H9 (cell line): ENCODE results near the gene DNAAF5. TPM values are rescaled to one million over a fixed set of nuclear protein-coding genes. Genes with fewer than 3 reads are reported as not detected.

Source experiments
- DNase-seq: peaks from one replicate; pipeline ENCODE4 v3.0.0-alpha.2; 2017
- H2AFZ ChIP-seq: one replicate; pipeline ENCODE4 v1.6.1; 2013; ENCODE audit warnings: mild to moderate bottlenecking, low read length, control low read depth, moderate library complexity
- H2AK5ac ChIP-seq: 2 replicates; pipeline ENCODE4 v1.6.1; 2013; ENCODE audit warnings: low read length, control low read depth, mixed read lengths; ENCODE audit not compliant: insufficient read length
- H2BK120ac ChIP-seq: one replicate; pipeline ENCODE4 v1.6.1; 2013; ENCODE audit warnings: low read depth, mild to moderate bottlenecking, low read length, control low read depth, inconsistent platforms; ENCODE audit not compliant: poor library complexity, severe bottlenecking
- H2BK12ac ChIP-seq: 2 replicates; pipeline ENCODE4 v1.6.1; 2013; ENCODE audit warnings: low read length, control low read depth, mixed read lengths, low read depth; ENCODE audit not compliant: insufficient read length
- H2BK15ac ChIP-seq: 2 replicates; pipeline ENCODE4 v1.6.1; 2013; ENCODE audit warnings: low read depth, low read length, control low read depth
- H2BK20ac ChIP-seq: one replicate; pipeline ENCODE4 v1.6.1; 2013; ENCODE audit warnings: low read depth, mild to moderate bottlenecking, low read length, control low read depth, inconsistent platforms; ENCODE audit not compliant: poor library complexity, severe bottlenecking
- H2BK5ac ChIP-seq: 2 replicates; pipeline ENCODE4 v1.6.1; 2013; ENCODE audit warnings: low read length, control low read depth, mixed read lengths; ENCODE audit not compliant: insufficient read length
- H3K14ac ChIP-seq: 2 replicates; pipeline ENCODE4 v1.6.1; 2013; ENCODE audit warnings: low read length, control low read depth; ENCODE audit not compliant: insufficient read depth
- H3K18ac ChIP-seq: 2 replicates; pipeline ENCODE4 v1.6.1; 2013; ENCODE audit warnings: low read depth, mild to moderate bottlenecking, mixed read lengths, low read length, control low read depth; ENCODE audit not compliant: insufficient read length
- H3K23ac ChIP-seq: 2 replicates; pipeline ENCODE4 v1.6.1; 2013; ENCODE audit warnings: low read length, control low read depth, mixed read lengths, low read depth; ENCODE audit not compliant: insufficient read length
- H3K23me2 ChIP-seq: 2 replicates; pipeline ENCODE4 v1.6.1; 2013; ENCODE audit warnings: low read depth, mild to moderate bottlenecking, mixed read lengths, low read length, control low read depth; ENCODE audit not compliant: insufficient read length, poor library complexity, severe bottlenecking
- H3K27ac ChIP-seq: 2 replicates; pipeline ENCODE4 v1.5.1; 2013; ENCODE audit warnings: low read length, control low read depth, mixed read lengths, low read depth; ENCODE audit not compliant: insufficient read length
- H3K27me3 ChIP-seq: 2 replicates; pipeline ENCODE4 v1.6.1; 2013; ENCODE audit warnings: low read length, control low read depth, inconsistent platforms; ENCODE audit not compliant: insufficient read depth
- H3K4ac ChIP-seq: 2 replicates; pipeline ENCODE4 v1.6.1; 2013; ENCODE audit warnings: low read depth, mild to moderate bottlenecking, control low read depth, inconsistent platforms, low read length, moderate library complexity
- H3K4me1 ChIP-seq: 2 replicates; pipeline ENCODE4 v1.6.1; 2013; ENCODE audit warnings: low read length, control low read depth, inconsistent platforms; ENCODE audit not compliant: insufficient read depth
- H3K4me2 ChIP-seq: 2 replicates; pipeline ENCODE4 v1.6.1; 2013; ENCODE audit warnings: low read length, control low read depth, mixed read lengths; ENCODE audit not compliant: insufficient read length, insufficient read depth
- H3K56ac ChIP-seq: 2 replicates; pipeline ENCODE4 v1.6.1; 2013; ENCODE audit warnings: low read depth, mild to moderate bottlenecking, mixed read lengths, low read length, control low read depth; ENCODE audit not compliant: insufficient read length
- H3K79me1 ChIP-seq: 2 replicates; pipeline ENCODE4 v1.6.1; 2013; ENCODE audit warnings: low read depth, mild to moderate bottlenecking, moderate library complexity, low read length, control low read depth, inconsistent platforms; ENCODE audit not compliant: insufficient read depth, poor library complexity, severe bottlenecking
- H3K79me2 ChIP-seq: 2 replicates; pipeline ENCODE4 v1.6.1; 2013; ENCODE audit warnings: low read length, control low read depth, inconsistent platforms; ENCODE audit not compliant: insufficient read depth
- H3K9ac ChIP-seq: 2 replicates; pipeline ENCODE4 v1.6.1; 2013; ENCODE audit warnings: low read length, control low read depth, mixed read lengths; ENCODE audit not compliant: insufficient read length; ENCODE audit errors: extremely low read depth
- H3K9me3 ChIP-seq: one replicate; pipeline ENCODE4 v1.6.1; 2013; ENCODE audit warnings: low read depth, low read length, inconsistent platforms; ENCODE audit not compliant: control insufficient read depth
- H3T11ph ChIP-seq: one replicate; pipeline ENCODE4 v1.6.1; 2013; ENCODE audit warnings: mild to moderate bottlenecking, low read length, control low read depth, inconsistent platforms
- H4K20me1 ChIP-seq: one replicate; pipeline ENCODE4 v1.6.1; 2013; ENCODE audit not compliant: control insufficient read depth, insufficient read length, insufficient read depth
- H4K5ac ChIP-seq: 2 replicates; pipeline ENCODE4 v1.6.1; 2013; ENCODE audit warnings: low read depth, mild to moderate bottlenecking, mixed read lengths, low read length, control low read depth; ENCODE audit not compliant: insufficient read length
- H4K8ac ChIP-seq: replicated peaks from 2 replicates; pipeline ENCODE4 v1.6.1; 2013; ENCODE audit warnings: low read length, control low read depth, mixed read lengths, low read depth; ENCODE audit not compliant: insufficient read length
- H4K91ac ChIP-seq: 2 replicates; pipeline ENCODE4 v1.6.1; 2013; ENCODE audit warnings: low read depth, mild to moderate bottlenecking, moderate library complexity, mixed read lengths, low read length, control low read depth; ENCODE audit not compliant: insufficient read length
- H3K27ac Mint-ChIP-seq, 3 experiments: 2 replicates in 2 of 3; 3 replicates in 1 of 3; pipeline ENCODE4 v1.8.0; 2020 to 2021; ENCODE audit warnings: mixed read lengths in 3 of 3, mild to moderate bottlenecking in 1 of 3, moderate library complexity in 1 of 3
- H3K27me3 Mint-ChIP-seq: 2 replicates; pipeline ENCODE4 v1.8.0; 2021; ENCODE audit warnings: low read depth, mild to moderate bottlenecking, moderate library complexity, mixed read lengths
- H3K36me3 Mint-ChIP-seq, 3 experiments: 2 replicates in 2 of 3; 3 replicates in 1 of 3; pipeline ENCODE4 v1.8.0; 2020 to 2021; ENCODE audit warnings: low read depth in 3 of 3, mixed read lengths in 3 of 3; ENCODE audit not compliant: insufficient read depth in 1 of 3
- H3K4me1 Mint-ChIP-seq, 2 experiments: 2 replicates each; pipeline ENCODE4 v1.8.0; 2020; ENCODE audit warnings: mixed read lengths in 2 of 2
- H3K4me3 Mint-ChIP-seq, 2 experiments: 2 replicates in 1 of 2; 3 replicates in 1 of 2; pipeline ENCODE4 v1.8.0; 2020 to 2021; ENCODE audit warnings: mild to moderate bottlenecking in 2 of 2, mixed read lengths in 2 of 2, moderate library complexity in 1 of 2
- H3K9me3 Mint-ChIP-seq, 2 experiments: 2 replicates in 1 of 2; 3 replicates in 1 of 2; pipeline ENCODE4 v1.8.0; 2020; ENCODE audit warnings: mild to moderate bottlenecking in 2 of 2, mixed read lengths in 2 of 2, moderate library complexity in 1 of 2
- WGBS: extraction: QIAGEN DNeasy Blood & Tissue Kit; methylation state at CpG from one replicate; pipeline ENCODE4 v1.1.7; 2013; ENCODE audit warnings: missing lambda C conversion rate, low lambda C conversion rate, mixed read lengths; ENCODE audit not compliant: insufficient read length; ENCODE audit errors: extremely low coverage; 5-methylcytosine and 5-hydroxymethylcytosine counted together
- total RNA-seq: library from RNA; stranded (reverse); gene quantifications from 2 replicates; pipeline ENCODE4 v1.2.1, GENCODE V29; 2021
- TF ChIP-seq, protein P1 (sequence below): fragments of 200-600 bp; sonication (generic); conservative IDR thresholded peaks from 3 replicates; pipeline ENCODE4 v1.8.0; 2021; ENCODE audit warnings: antibody characterized with exemption, mild to moderate bottlenecking

DNAAF5 gene
- total RNA-seq, 1 experiment from 2014 or later: 43.5 TPM

DNA sequence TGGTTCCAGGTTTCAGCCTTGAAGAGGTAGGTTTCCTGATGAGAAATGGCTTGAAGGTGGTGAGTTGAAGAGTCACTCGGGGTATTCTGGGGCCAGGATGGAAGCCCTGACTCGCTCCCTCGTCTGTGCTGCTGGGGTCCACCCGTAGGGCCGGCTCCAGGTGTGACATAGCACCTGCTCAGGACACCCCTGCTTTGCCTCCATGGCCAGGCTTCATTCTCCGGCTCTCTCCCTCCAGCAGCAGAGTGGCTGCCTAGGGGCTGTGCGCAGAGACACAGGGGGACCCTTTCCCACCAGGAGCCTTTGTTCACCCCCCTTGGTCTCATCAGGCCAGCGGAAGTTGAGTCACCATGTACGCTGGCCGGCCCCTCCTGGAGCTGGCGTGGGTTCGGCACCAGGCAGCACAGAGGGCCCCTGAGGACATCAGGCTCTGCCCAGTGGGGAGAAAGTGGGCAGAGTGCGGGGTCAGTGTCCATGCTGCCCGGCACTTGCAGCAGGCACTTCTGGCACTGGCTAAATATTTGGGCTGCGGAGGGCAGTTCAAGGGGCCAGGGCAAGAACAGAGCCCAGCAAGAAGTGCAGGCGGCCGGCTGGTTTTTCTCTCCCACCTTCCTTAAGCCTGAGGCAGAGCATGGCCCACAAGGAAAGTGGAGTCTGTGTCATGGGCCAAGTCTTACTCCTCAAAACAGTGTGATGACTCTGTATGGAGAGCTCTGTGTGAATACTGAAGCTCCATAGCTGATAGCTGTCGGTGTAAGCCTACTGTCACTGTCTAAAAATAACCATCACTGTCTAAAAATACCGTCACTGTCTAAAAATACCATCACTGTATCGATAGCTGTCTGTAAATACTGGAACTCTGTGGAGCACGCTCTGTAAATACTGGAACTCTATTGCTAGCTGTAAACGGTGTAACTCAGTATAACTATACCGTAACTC lies 4.3 kb downstream of the DNAAF5 start:
- no peak overlapping the region for H3T11ph ChIP-seq
- no peak overlapping the region for H2BK120ac ChIP-seq
- H4K20me1 ChIP-seq: no peaks in the 10 kb centered on the region
- no peak for DNase-seq
- TF ChIP-seq, protein P1, sequence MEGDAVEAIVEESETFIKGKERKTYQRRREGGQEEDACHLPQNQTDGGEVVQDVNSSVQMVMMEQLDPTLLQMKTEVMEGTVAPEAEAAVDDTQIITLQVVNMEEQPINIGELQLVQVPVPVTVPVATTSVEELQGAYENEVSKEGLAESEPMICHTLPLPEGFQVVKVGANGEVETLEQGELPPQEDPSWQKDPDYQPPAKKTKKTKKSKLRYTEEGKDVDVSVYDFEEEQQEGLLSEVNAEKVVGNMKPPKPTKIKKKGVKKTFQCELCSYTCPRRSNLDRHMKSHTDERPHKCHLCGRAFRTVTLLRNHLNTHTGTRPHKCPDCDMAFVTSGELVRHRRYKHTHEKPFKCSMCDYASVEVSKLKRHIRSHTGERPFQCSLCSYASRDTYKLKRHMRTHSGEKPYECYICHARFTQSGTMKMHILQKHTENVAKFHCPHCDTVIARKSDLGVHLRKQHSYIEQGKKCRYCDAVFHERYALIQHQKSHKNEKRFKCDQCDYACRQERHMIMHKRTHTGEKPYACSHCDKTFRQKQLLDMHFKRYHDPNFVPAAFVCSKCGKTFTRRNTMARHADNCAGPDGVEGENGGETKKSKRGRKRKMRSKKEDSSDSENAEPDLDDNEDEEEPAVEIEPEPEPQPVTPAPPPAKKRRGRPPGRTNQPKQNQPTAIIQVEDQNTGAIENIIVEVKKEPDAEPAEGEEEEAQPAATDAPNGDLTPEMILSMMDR: no peak
- no peak overlapping the region for H3K4me2 ChIP-seq
- no peak overlapping the region for H3K9ac ChIP-seq
- no peak overlapping the region for H3K56ac ChIP-seq
- H2BK20ac ChIP-seq: no peak overlapping the region
- no peak overlapping the region for H3K14ac ChIP-seq
- H2AFZ ChIP-seq: no peak overlapping the region
- no peak overlapping the region for H2BK5ac ChIP-seq
- peaks cover 3% of the 10 kb centered on the region in 2 experiments for H3K9me3 Mint-ChIP-seq
- peaks cover 15% of the 10 kb centered on the region for H3K9me3 ChIP-seq
- no peak overlapping the region for H3K23ac ChIP-seq
- H3K4me1 Mint-ChIP-seq: peaks cover 12 to 15% of the 10 kb centered on the region in 2 experiments
- no peaks in the 10 kb centered on the region for H3K27me3 Mint-ChIP-seq
- H3K18ac ChIP-seq: no peak overlapping the region
- H2AK5ac ChIP-seq: no peak overlapping the region
- H3K27ac ChIP-seq: no peak overlapping the region
- H2BK12ac ChIP-seq: no peak overlapping the region
- H3K4me3 Mint-ChIP-seq: no peak overlapping the region
- H3K27ac Mint-ChIP-seq: no peak overlapping the region; a peak in 1 of 7 replicates
- peaks cover 19% of the 10 kb centered on the region; the same call in 1 of the 2 replicates for H3K79me2 ChIP-seq
- no peak overlapping the region for H4K8ac ChIP-seq
- H2BK15ac ChIP-seq: no peak overlapping the region
- H3K36me3 Mint-ChIP-seq: peaks cover 16 to 42% (median 19%) of the 10 kb centered on the region in 3 experiments
- WGBS: no CpG with 5 or more reads among the region's 23 CpGs
- no peak overlapping the region for H4K5ac ChIP-seq
- H3K4me1 ChIP-seq: no peaks in the 10 kb centered on the region; the same call in 1 of the 2 replicates
- no peaks in the 10 kb centered on the region for H3K27me3 ChIP-seq
- no peak overlapping the region for H4K91ac ChIP-seq
- peaks cover 9% of the 10 kb centered on the region for H3K23me2 ChIP-seq
- H3K79me1 ChIP-seq: no peaks in the 10 kb centered on the region
- no peak overlapping the region for H3K4ac ChIP-seq
